ENCODE measurements around the gene POLRMT. TPM values are rescaled to one million over a fixed set of nuclear protein-coding genes. Genes with fewer than 3 reads are reported as not detected.

POLRMT gene
- total RNA-seq, 1 experiment from 2014 or later, result 104 TPM

DNA sequence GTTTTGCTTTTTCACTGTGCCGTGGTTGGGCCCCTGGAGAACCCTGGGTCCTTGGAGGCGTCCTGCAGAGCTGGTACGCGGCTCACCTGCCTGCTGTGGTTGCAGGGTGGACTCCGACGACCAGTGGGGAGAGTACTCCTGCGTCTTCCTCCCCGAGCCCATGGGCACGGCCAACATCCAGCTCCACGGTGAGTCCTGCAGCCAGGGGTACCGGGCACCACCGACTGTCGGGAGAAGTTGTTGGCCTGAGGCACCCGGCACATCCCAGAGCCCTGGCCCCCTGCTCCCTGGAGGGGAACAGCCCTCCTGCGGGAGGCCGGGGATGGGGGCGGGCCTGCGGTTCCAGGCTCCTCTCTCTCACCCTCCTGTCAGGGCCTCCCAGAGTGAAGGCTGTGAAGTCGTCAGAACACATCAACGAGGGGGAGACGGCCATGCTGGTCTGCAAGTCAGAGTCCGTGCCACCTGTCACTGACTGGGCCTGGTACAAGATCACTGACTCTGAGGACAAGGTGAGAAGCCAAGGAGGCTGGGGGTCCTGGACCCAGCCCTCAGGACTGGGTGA is 53.0 kb downstream of the POLRMT start:
- H3K18ac ChIP-seq (ENCODE audit: insufficient read length, low read depth, low read length), result no peak overlapping the region
- no peaks in the 10 kb centered on the region for H3K9me3 ChIP-seq (ENCODE audit: control insufficient read depth, low read depth, low read length)
- H2BK5ac ChIP-seq (ENCODE audit: insufficient read length, low read length), result no peak overlapping the region
- no peak overlapping the region for H3K23ac ChIP-seq (ENCODE audit: insufficient read length, low read depth, low read length)
- no peak overlapping the region for H4K5ac ChIP-seq (ENCODE audit: insufficient read length, low read depth, low read length)
- no peak overlapping the region for H3K4me2 ChIP-seq (ENCODE audit: insufficient read depth, insufficient read length, low read length)
- no peak overlapping the region for H2AFZ ChIP-seq (ENCODE audit: low read length)
- no peaks in the 10 kb centered on the region for H3K27me3 ChIP-seq (ENCODE audit: insufficient read depth, low read length)
- no peak for DNase-seq
- no peak overlapping the region for H2BK12ac ChIP-seq (ENCODE audit: insufficient read length, low read depth, low read length)
- no peak overlapping the region for H2BK15ac ChIP-seq (ENCODE audit: low read depth, low read length)
- no peak overlapping the region for H3K56ac ChIP-seq (ENCODE audit: insufficient read length, low read depth, low read length)
- no peak overlapping the region for H2AK5ac ChIP-seq (ENCODE audit: insufficient read length, low read length)
- H3K4me1 Mint-ChIP-seq, result peaks cover 4 to 15% of the 10 kb centered on the region in 2 experiments
- peaks cover 6 to 38% (median 26%) of the 10 kb centered on the region in 3 experiments; a peak in 6 of 7 replicates for H3K36me3 Mint-ChIP-seq (ENCODE audit: insufficient read depth in 1 of 3, low read depth in 3 of 3)
- no peak overlapping the region for H3K9ac ChIP-seq (ENCODE audit: extremely low read depth, insufficient read length, low read length)
- H3K27ac ChIP-seq (ENCODE audit: insufficient read length, low read depth, low read length), result no peak overlapping the region
- H3K4ac ChIP-seq (ENCODE audit: low read depth, low read length), result no peak overlapping the region
- no peak overlapping the region for H2BK20ac ChIP-seq (ENCODE audit: low read depth, low read length, poor library complexity, severe bottlenecking)
- no peaks in the 10 kb centered on the region; the same call in 1 of the 2 replicates for H3K4me1 ChIP-seq (ENCODE audit: insufficient read depth, low read length)
- no peak overlapping the region for H2BK120ac ChIP-seq (ENCODE audit: low read depth, low read length, poor library complexity, severe bottlenecking)
- H3T11ph ChIP-seq (ENCODE audit: low read length), result no peak overlapping the region
- peaks cover 27% of the 10 kb centered on the region; the same call in 1 of the 2 replicates for H3K79me2 ChIP-seq (ENCODE audit: insufficient read depth, low read length)
- peaks cover 2% of the 10 kb centered on the region for H4K20me1 ChIP-seq (ENCODE audit: control insufficient read depth, insufficient read depth, insufficient read length)
- H4K91ac ChIP-seq (ENCODE audit: insufficient read length, low read depth, low read length), result no peak overlapping the region
- no peak overlapping the region for H4K8ac ChIP-seq (replicated peaks; ENCODE audit: insufficient read length, low read depth, low read length)
- no peaks in the 10 kb centered on the region for H3K23me2 ChIP-seq (ENCODE audit: insufficient read length, low read depth, low read length, poor library complexity, severe bottlenecking)
- peaks cover 3% of the 10 kb centered on the region for H3K79me1 ChIP-seq (ENCODE audit: insufficient read depth, low read depth, low read length, poor library complexity, severe bottlenecking)
- H3K14ac ChIP-seq (ENCODE audit: insufficient read depth, low read length), result no peak overlapping the region
- TF ChIP-seq, protein P1, sequence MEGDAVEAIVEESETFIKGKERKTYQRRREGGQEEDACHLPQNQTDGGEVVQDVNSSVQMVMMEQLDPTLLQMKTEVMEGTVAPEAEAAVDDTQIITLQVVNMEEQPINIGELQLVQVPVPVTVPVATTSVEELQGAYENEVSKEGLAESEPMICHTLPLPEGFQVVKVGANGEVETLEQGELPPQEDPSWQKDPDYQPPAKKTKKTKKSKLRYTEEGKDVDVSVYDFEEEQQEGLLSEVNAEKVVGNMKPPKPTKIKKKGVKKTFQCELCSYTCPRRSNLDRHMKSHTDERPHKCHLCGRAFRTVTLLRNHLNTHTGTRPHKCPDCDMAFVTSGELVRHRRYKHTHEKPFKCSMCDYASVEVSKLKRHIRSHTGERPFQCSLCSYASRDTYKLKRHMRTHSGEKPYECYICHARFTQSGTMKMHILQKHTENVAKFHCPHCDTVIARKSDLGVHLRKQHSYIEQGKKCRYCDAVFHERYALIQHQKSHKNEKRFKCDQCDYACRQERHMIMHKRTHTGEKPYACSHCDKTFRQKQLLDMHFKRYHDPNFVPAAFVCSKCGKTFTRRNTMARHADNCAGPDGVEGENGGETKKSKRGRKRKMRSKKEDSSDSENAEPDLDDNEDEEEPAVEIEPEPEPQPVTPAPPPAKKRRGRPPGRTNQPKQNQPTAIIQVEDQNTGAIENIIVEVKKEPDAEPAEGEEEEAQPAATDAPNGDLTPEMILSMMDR (conservative IDR thresholded peaks at IDR 0.05), result no peak
- H3K27ac Mint-ChIP-seq, result no peak overlapping the region; a peak in 1 of 7 replicates
- H3K9me3 Mint-ChIP-seq, result no peaks in the 10 kb centered on the region
- H3K4me3 Mint-ChIP-seq, result no peak overlapping the region
- no CpG with 5 or more reads among the region's 22 CpGs for WGBS (ENCODE audit: extremely low coverage, insufficient read length, low lambda C conversion rate)
- no peaks in the 10 kb centered on the region; the same call in none of the 2 replicates for H3K27me3 Mint-ChIP-seq (ENCODE audit: low read depth)
